ENCODE results near the gene CADM4.

The CADM4 gene

GRCh38 chr19:43675269-43675879, 35.7 kb upstream of the CADM4 start:
- H3K79me2 ChIP-seq (ENCODE audit: insufficient read depth, low read length) = no peaks in the 10 kb centered on the region
- no peaks in the 10 kb centered on the region for H4K20me1 ChIP-seq (ENCODE audit: insufficient read depth, low read length)
- H3K36me3 ChIP-seq (ENCODE audit: insufficient read depth, low read length) = no peaks in the 10 kb centered on the region
- H3K4me2 ChIP-seq (ENCODE audit: insufficient read depth, low read length) = no peak overlapping the region
- H3K27me3 ChIP-seq (ENCODE audit: insufficient read depth, low read length, poor library complexity) = peaks cover 5% of the 10 kb centered on the region
- H3K4me3 ChIP-seq (ENCODE audit: low read depth in 1 of 2, low read length in 2 of 2) = no peak overlapping the region
- no peak for DNase-seq
- no peak overlapping the region for H3K9ac ChIP-seq (ENCODE audit: low read depth, low read length)
- TF ChIP-seq, protein P1, sequence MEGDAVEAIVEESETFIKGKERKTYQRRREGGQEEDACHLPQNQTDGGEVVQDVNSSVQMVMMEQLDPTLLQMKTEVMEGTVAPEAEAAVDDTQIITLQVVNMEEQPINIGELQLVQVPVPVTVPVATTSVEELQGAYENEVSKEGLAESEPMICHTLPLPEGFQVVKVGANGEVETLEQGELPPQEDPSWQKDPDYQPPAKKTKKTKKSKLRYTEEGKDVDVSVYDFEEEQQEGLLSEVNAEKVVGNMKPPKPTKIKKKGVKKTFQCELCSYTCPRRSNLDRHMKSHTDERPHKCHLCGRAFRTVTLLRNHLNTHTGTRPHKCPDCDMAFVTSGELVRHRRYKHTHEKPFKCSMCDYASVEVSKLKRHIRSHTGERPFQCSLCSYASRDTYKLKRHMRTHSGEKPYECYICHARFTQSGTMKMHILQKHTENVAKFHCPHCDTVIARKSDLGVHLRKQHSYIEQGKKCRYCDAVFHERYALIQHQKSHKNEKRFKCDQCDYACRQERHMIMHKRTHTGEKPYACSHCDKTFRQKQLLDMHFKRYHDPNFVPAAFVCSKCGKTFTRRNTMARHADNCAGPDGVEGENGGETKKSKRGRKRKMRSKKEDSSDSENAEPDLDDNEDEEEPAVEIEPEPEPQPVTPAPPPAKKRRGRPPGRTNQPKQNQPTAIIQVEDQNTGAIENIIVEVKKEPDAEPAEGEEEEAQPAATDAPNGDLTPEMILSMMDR (IDR thresholded peaks at IDR 0.05; ENCODE audit: borderline replicate concordance, extremely low read depth, low read length, poor library complexity, severe bottlenecking) = no peak
- no peak for TF ChIP-seq EZH2 (IDR thresholded peaks at IDR 0.05; ENCODE audit: borderline replicate concordance, low read depth, low read length, severe bottlenecking)
- no peak for ATAC-seq (ENCODE audit: insufficient read depth, low read depth)
- no peak overlapping the region for H2AFZ ChIP-seq (ENCODE audit: low read depth, low read length)
- H3K27ac ChIP-seq (ENCODE audit: low read length) = no peak overlapping the region
- no peaks in the 10 kb centered on the region for H3K9me3 ChIP-seq (ENCODE audit: insufficient read depth, low read length, severe bottlenecking)
- H3K4me1 ChIP-seq (ENCODE audit: insufficient read depth, low read length) = peaks cover 2% of the 10 kb centered on the region

DNA sequence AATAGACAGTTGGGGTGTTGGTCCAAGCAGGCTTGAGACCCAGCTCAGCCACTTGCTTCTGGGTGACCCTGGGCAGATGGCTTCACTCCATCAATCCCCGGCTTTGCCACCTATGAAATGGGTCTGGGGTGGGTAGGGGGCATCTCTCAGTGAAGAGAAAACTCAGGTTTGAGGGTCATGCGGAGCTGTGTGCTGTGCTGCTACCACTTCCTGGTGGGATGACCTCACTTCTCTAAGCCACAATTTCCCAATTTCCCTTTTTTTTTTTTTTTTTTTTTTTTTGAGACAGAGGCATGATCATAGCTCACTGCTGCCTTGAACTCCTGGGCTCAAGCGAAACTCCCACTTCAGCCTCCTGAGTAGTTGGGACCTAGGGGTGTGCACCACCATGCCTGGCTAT, 34.9 kb upstream of the CADM4 start:
- no peak for DNase-seq
- Histone ChIP-seq H4K20me1 (ENCODE audit: insufficient read depth, low read length) (no peaks in the 10 kb centered on the region), H3K9ac (ENCODE audit: low read depth, low read length) (no peak overlapping the region), H3K4me1 (ENCODE audit: insufficient read depth, low read length) (peaks cover 10% of the 10 kb centered on the region), H3K9me3 (ENCODE audit: insufficient read depth, low read length, severe bottlenecking) (no peaks in the 10 kb centered on the region), H3K36me3 (ENCODE audit: insufficient read depth, low read length) (no peaks in the 10 kb centered on the region), H3K79me2 (ENCODE audit: insufficient read depth, low read length) (no peaks in the 10 kb centered on the region), H3K27ac (ENCODE audit: low read length) (no peak overlapping the region), H2AFZ (ENCODE audit: low read depth, low read length) (no peak overlapping the region), H3K27me3 (ENCODE audit: insufficient read depth, low read length, poor library complexity) (peaks cover 8% of the 10 kb centered on the region), H3K4me3 (ENCODE audit: low read depth in 1 of 2, low read length in 2 of 2) (no peak overlapping the region), H3K4me2 (ENCODE audit: insufficient read depth, low read length) (no peak overlapping the region)
- no peak for ATAC-seq (ENCODE audit: insufficient read depth, low read depth)
- TF ChIP-seq EZH2 (IDR thresholded peaks at IDR 0.05; ENCODE audit: borderline replicate concordance, low read depth, low read length, severe bottlenecking) = no peak
- TF ChIP-seq, protein P1 (IDR thresholded peaks at IDR 0.05; ENCODE audit: borderline replicate concordance, extremely low read depth, low read length, poor library complexity, severe bottlenecking) = no peak

- TF ChIP-seq, protein P1 (IDR thresholded peaks at IDR 0.05; ENCODE audit: borderline replicate concordance, extremely low read depth, low read length, poor library complexity, severe bottlenecking) = no peak
- TF ChIP-seq EZH2 (IDR thresholded peaks at IDR 0.05; ENCODE audit: borderline replicate concordance, low read depth, low read length, severe bottlenecking) = no peak
- no peak overlapping the region for H3K9ac ChIP-seq (ENCODE audit: low read depth, low read length)
- no peaks in the 10 kb centered on the region for H3K79me2 ChIP-seq (ENCODE audit: insufficient read depth, low read length)
- H3K4me3 ChIP-seq (ENCODE audit: low read depth in 1 of 2, low read length in 2 of 2) = no peak overlapping the region
- no peaks in the 10 kb centered on the region for H3K36me3 ChIP-seq (ENCODE audit: insufficient read depth, low read length)
- no peaks in the 10 kb centered on the region for H3K9me3 ChIP-seq (ENCODE audit: insufficient read depth, low read length, severe bottlenecking)
- no peak overlapping the region for H3K4me2 ChIP-seq (ENCODE audit: insufficient read depth, low read length)
- peaks cover 10% of the 10 kb centered on the region for H3K27me3 ChIP-seq (ENCODE audit: insufficient read depth, low read length, poor library complexity)
- ATAC-seq (ENCODE audit: insufficient read depth, low read depth) (no peak), DNase-seq (no peak)
- no peak overlapping the region for H2AFZ ChIP-seq (ENCODE audit: low read depth, low read length)
- no peaks in the 10 kb centered on the region for H4K20me1 ChIP-seq (ENCODE audit: insufficient read depth, low read length)
- no peak overlapping the region for H3K27ac ChIP-seq (ENCODE audit: low read length)
- H3K4me1 ChIP-seq (ENCODE audit: insufficient read depth, low read length) = peaks cover 14% of the 10 kb centered on the region
Observed at GRCh38 chr19:43674183-43674582, 34.5 kb upstream of the CADM4 start.
